IMR-90 (cell line): ENCODE data around the gene NCOA5. TPM values are rescaled to one million over a fixed set of nuclear protein-coding genes. Genes with fewer than 3 reads are reported as not detected.

Experiments
- ATAC-seq: fragments of 200-7000 bp; cut with Tn5 transposase; 2 replicates; pipeline ENCODE4 v1.9.1; 2020; ENCODE audit warnings: low read depth, mild to moderate bottlenecking, moderate library complexity
- BruUV-seq: library from RNA; stranded (reverse); fragments of 400-500 nt; replicated peaks from 2 replicates; lab custom pipeline; 2021; lab: Mats Ljungman, UMichigan
- CTCF ChIA-PET: fragments of 300-600 bp; formaldehyde crosslinking; extraction: SDS; loops from one replicate; lab custom pipeline; 2021; ENCODE audit warnings: antibody characterized with exemption; lab: Yijun Ruan, JAX
- POLR2A ChIA-PET: fragments of 300-600 bp; sonication (Branson Sonifier 250); formaldehyde crosslinking; loops from one replicate; lab custom pipeline; 2022; ENCODE audit warnings: antibody characterized with exemption; ENCODE audit not compliant: unreplicated experiment; lab: Charles Lee
- DNase-seq: peaks from one replicate; pipeline ENCODE4 v3.0.0; 2013
- H2AFZ ChIP-seq: replicated peaks from 2 replicates; pipeline ENCODE3; 2013; ENCODE audit warnings: low read length, mild to moderate bottlenecking; ENCODE audit not compliant: poor library complexity
- H2AK5ac ChIP-seq: 2 replicates; pipeline ENCODE4 v1.6.1; 2013; ENCODE audit warnings: low read depth, low read length, inconsistent platforms
- H2AK9ac ChIP-seq: replicated peaks from 2 replicates; pipeline ENCODE3; 2013; ENCODE audit warnings: mild to moderate bottlenecking, low read depth, low read length, moderate library complexity; ENCODE audit not compliant: poor library complexity
- H2BK120ac ChIP-seq: 2 replicates; pipeline ENCODE4 v1.6.1; 2013; ENCODE audit warnings: low read depth, low read length, inconsistent platforms
- H2BK15ac ChIP-seq: 3 replicates; pipeline ENCODE4 v1.6.1; 2013; ENCODE audit warnings: low read depth, low read length, inconsistent platforms
- H2BK20ac ChIP-seq: 2 replicates; pipeline ENCODE4 v1.6.1; 2013; ENCODE audit warnings: low read depth, mild to moderate bottlenecking, inconsistent platforms, low read length, moderate library complexity
- H2BK5ac ChIP-seq: 2 replicates; pipeline ENCODE4 v1.6.1; 2013; ENCODE audit warnings: mild to moderate bottlenecking, low read depth, low read length, inconsistent platforms; ENCODE audit not compliant: poor library complexity, severe bottlenecking
- H3K14ac ChIP-seq: replicated peaks from 2 replicates; pipeline ENCODE4 v1.6.1; 2013; ENCODE audit warnings: low read depth, low read length, inconsistent platforms
- H3K18ac ChIP-seq: 2 replicates; pipeline ENCODE4 v1.6.1; 2013; ENCODE audit warnings: low read depth, low read length, control low read depth
- H3K23ac ChIP-seq: 2 replicates; pipeline ENCODE4 v1.6.1; 2013; ENCODE audit warnings: low read depth, low read length, inconsistent platforms
- H3K27ac ChIP-seq: 2 replicates; pipeline ENCODE4 v1.5.1; 2013; ENCODE audit warnings: mild to moderate bottlenecking, control low read depth, low read length; ENCODE audit not compliant: insufficient read depth
- H3K27me3 ChIP-seq: 2 replicates; pipeline ENCODE4 v1.6.1; 2013; ENCODE audit warnings: low read length; ENCODE audit not compliant: control insufficient read depth, insufficient read depth
- H3K36me3 ChIP-seq: 2 replicates; pipeline ENCODE4 v1.6.1; 2013; ENCODE audit warnings: low read length, mixed read lengths; ENCODE audit not compliant: control insufficient read depth, insufficient read depth
- H3K4ac ChIP-seq: 2 replicates; pipeline ENCODE4 v1.6.1; 2013; ENCODE audit warnings: low read depth, low read length, inconsistent platforms
- H3K4me1 ChIP-seq: 2 replicates; pipeline ENCODE4 v1.6.1; 2013; ENCODE audit warnings: low read length, mixed read lengths; ENCODE audit not compliant: control insufficient read depth, insufficient read depth
- H3K4me2 ChIP-seq: 2 replicates; pipeline ENCODE4 v1.6.1; 2013; ENCODE audit warnings: low read depth, mild to moderate bottlenecking, control low read depth, low read length, moderate library complexity
- H3K4me3 ChIP-seq: 2 replicates; pipeline ENCODE4 v1.5.1; 2013; ENCODE audit warnings: low read depth, mild to moderate bottlenecking, control low read depth, low read length, moderate library complexity; ENCODE audit not compliant: insufficient read depth
- H3K56ac ChIP-seq: 2 replicates; pipeline ENCODE4 v1.6.1; 2013; ENCODE audit warnings: low read length, inconsistent platforms; ENCODE audit not compliant: insufficient read depth; ENCODE audit errors: extremely low read depth
- H3K79me1 ChIP-seq, 2 experiments: 2 replicates each; pipeline ENCODE4 v1.6.1; 2013; ENCODE audit warnings: low read length in 2 of 2, inconsistent platforms in 1 of 2, low read depth in 1 of 2
- H3K9ac ChIP-seq: 2 replicates; pipeline ENCODE4 v1.6.1; 2013; ENCODE audit warnings: low read depth, low read length, control low read depth
- H3K9me1 ChIP-seq: 2 replicates; pipeline ENCODE4 v1.6.1; 2013; ENCODE audit warnings: low read length, inconsistent platforms; ENCODE audit not compliant: insufficient read depth
- H3K9me3 ChIP-seq: 2 replicates; pipeline ENCODE4 v1.6.1; 2013; ENCODE audit warnings: low read length; ENCODE audit not compliant: control insufficient read depth, insufficient read depth
- H4K20me1 ChIP-seq: 2 replicates; pipeline ENCODE4 v1.6.1; 2013; ENCODE audit warnings: low read length, inconsistent platforms; ENCODE audit not compliant: insufficient read depth
- H4K5ac ChIP-seq: 2 replicates; pipeline ENCODE4 v1.6.1; 2013; ENCODE audit warnings: mild to moderate bottlenecking, low read depth, low read length, control low read depth
- H4K8ac ChIP-seq, 2 experiments: 2 replicates each; pipeline ENCODE4 v1.6.1; 2013; ENCODE audit warnings: low read depth in 2 of 2, low read length in 2 of 2, control low read depth in 1 of 2, inconsistent platforms in 1 of 2
- H4K91ac ChIP-seq: 2 replicates; pipeline ENCODE4 v1.6.1; 2013; ENCODE audit warnings: low read depth, low read length, inconsistent platforms; ENCODE audit not compliant: insufficient read depth
- BHLHE40 ChIP-seq: fragments of 150-350 bp; IDR thresholded peaks from 2 replicates; pipeline ENCODE4 v1.6.1; 2016; ENCODE audit warnings: mild to moderate bottlenecking, low read depth, low read length
- CEBPB ChIP-seq: IDR thresholded peaks from 2 replicates; pipeline ENCODE4 v1.6.1; 2012; ENCODE audit warnings: low read depth, low read length, improper control_type of control experiment
- CHD1 ChIP-seq: IDR thresholded peaks from 2 replicates; pipeline ENCODE4 v1.6.1; 2012; ENCODE audit warnings: low read depth, low read length, improper control_type of control experiment
- CTCF ChIP-seq: conservative IDR thresholded peaks from 2 replicates; pipeline ENCODE4 v1.5.1; 2012; ENCODE audit warnings: mild to moderate bottlenecking, low read depth, low read length, improper control_type of control experiment
- ELK1 ChIP-seq: fragments of 150-350 bp; IDR thresholded peaks from 2 replicates; pipeline ENCODE4 v1.6.1; 2016; ENCODE audit warnings: low read depth, mild to moderate bottlenecking, low read length, moderate library complexity, borderline replicate concordance
- FOS ChIP-seq: fragments of 150-350 bp; IDR thresholded peaks from 2 replicates; pipeline ENCODE4 v1.6.1; 2016; ENCODE audit warnings: low read depth, low read length
- MAFK ChIP-seq: IDR thresholded peaks from 2 replicates; pipeline ENCODE4 v1.6.1; 2012; ENCODE audit warnings: low read depth, low read length, improper control_type of control experiment
- MAZ ChIP-seq: IDR thresholded peaks from 2 replicates; pipeline ENCODE4 v1.6.1; 2012; ENCODE audit warnings: low read depth, mild to moderate bottlenecking, low read length, improper control_type of control experiment, moderate library complexity, borderline replicate concordance
- MXI1 ChIP-seq: IDR thresholded peaks from 2 replicates; pipeline ENCODE4 v1.6.1; 2012; ENCODE audit warnings: low read depth, mild to moderate bottlenecking, low read length, moderate library complexity, borderline replicate concordance
- NFE2L2 ChIP-seq: fragments of 150-350 bp; IDR thresholded peaks from 2 replicates; pipeline ENCODE4 v1.6.1; 2016; ENCODE audit warnings: low read depth, mild to moderate bottlenecking, low read length
- POLR2A ChIP-seq: IDR thresholded peaks from 2 replicates; pipeline ENCODE4 v1.6.1; 2012; ENCODE audit warnings: mild to moderate bottlenecking, low read depth, low read length
- RAD21 ChIP-seq: IDR thresholded peaks from 2 replicates; pipeline ENCODE4 v1.6.1; 2012; ENCODE audit warnings: low read length, improper control_type of control experiment
- RCOR1 ChIP-seq: IDR thresholded peaks from 2 replicates; pipeline ENCODE4 v1.6.1; 2012; ENCODE audit warnings: mild to moderate bottlenecking, low read length, improper control_type of control experiment; ENCODE audit not compliant: insufficient replicate concordance
- RFX5 ChIP-seq: IDR thresholded peaks from 2 replicates; pipeline ENCODE4 v1.8.0; 2012; ENCODE audit warnings: low read depth, mild to moderate bottlenecking, low read length, moderate library complexity
- SMC3 ChIP-seq: fragments of 150-350 bp; IDR thresholded peaks from 2 replicates; pipeline ENCODE4 v1.6.1; 2016; ENCODE audit warnings: low read depth, mild to moderate bottlenecking, antibody characterized with exemption, low read length, moderate library complexity
- USF2 ChIP-seq: fragments of 150-350 bp; IDR thresholded peaks from 2 replicates; pipeline ENCODE4 v1.6.1; 2017; ENCODE audit warnings: mild to moderate bottlenecking, antibody characterized with exemption, low read length, low read depth
- WGBS, 2 experiments: methylation state at CpG; one replicate each; pipeline versions ENCODE4 v1.1.5 to v1.1.7; 2013; ENCODE audit warnings: missing lambda C conversion rate in 2 of 2; ENCODE audit not compliant: insufficient read length in 1 of 2; ENCODE audit errors: extremely low coverage in 2 of 2; 5-methylcytosine and 5-hydroxymethylcytosine counted together
- dilution Hi-C: fragments of 300-500 bp; cut with HindIII; formaldehyde crosslinking; loops from one replicate; pipeline ENCODE4 v1.14.3; 2018; ENCODE audit warnings: low sequenced_read_pairs; ENCODE audit not compliant: unreplicated experiment
- in situ Hi-C: fragments of 300-500 bp; cut with MboI; formaldehyde crosslinking; loops from 3 replicates; pipeline ENCODE4 v1.14.3; 2019; ENCODE audit warnings: low sequenced_read_pairs, inconsistent platforms, mixed read lengths
- intact Hi-C: fragments of 100-400 bp; cut with micrococcal nuclease; formaldehyde crosslinking; loops from 2 replicates; pipeline ENCODE4 v1.10.0; 2022
- polyA plus RNA-seq, 3 experiments: library from polyadenylated mRNA; depleted of rRNA; stranded (reverse); fragments of >200 nt; gene quantifications; 2 replicates each; pipeline ENCODE4 v1.2.3, GENCODE V29; 2012; ENCODE audit warnings: low replicate concordance in 1 of 3
- total RNA-seq: library from RNA; depleted of rRNA; stranded (reverse); fragments of >200 nt; gene quantifications from 2 replicates; pipeline ENCODE4 v1.2.3, GENCODE V29; 2012

NCOA5 gene
- total and polyA plus RNA-seq, 2 of the 4 experiments (the other 2 are of a cell fraction): 17.4 to 20.6 TPM

- Histone ChIP-seq H3K18ac (no peak overlapping the region), H3K9me1 (no peaks in the 10 kb centered on the region), H4K8ac (no peak overlapping the region), H3K4me1 (no peaks in the 10 kb centered on the region), H3K27me3 (peaks cover 52% of the 10 kb centered on the region), H4K5ac (no peak overlapping the region), H3K36me3 (no peaks in the 10 kb centered on the region), H2AFZ (no peak overlapping the region), H3K9ac (no peak overlapping the region), H3K79me1 (no peaks in the 10 kb centered on the region), H3K56ac (no peak overlapping the region), H2BK15ac (no peak overlapping the region), H2AK9ac (no peak overlapping the region), H4K20me1 (no peaks in the 10 kb centered on the region), H4K91ac (no peak overlapping the region), H3K4ac (no peak overlapping the region), H3K27ac (no peak overlapping the region), H3K4me2 (no peak overlapping the region), H3K23ac (no peak overlapping the region), H2BK120ac (no peak overlapping the region), H3K14ac (no peak overlapping the region), H3K9me3 (no peaks in the 10 kb centered on the region), H2BK20ac (no peak overlapping the region), H3K4me3 (no peak overlapping the region), H2BK5ac (no peak overlapping the region), H2AK5ac (no peak overlapping the region)
- no TSS peak for BruUV-seq
- dilution Hi-C loops: no loop called here
- WGBS, 2 experiments: no CpG with 5 or more reads among the region's 5 CpGs
- TF ChIP-seq SMC3: no peak
- no peak for TF ChIP-seq FOS
- TF ChIP-seq CHD1: no peak
- TF ChIP-seq MAZ: no peak
- no peak for TF ChIP-seq MXI1
- TF ChIP-seq RFX5: no peak
- TF ChIP-seq ELK1: no peak
- no peak for TF ChIP-seq NFE2L2
- TF ChIP-seq RAD21: no peak
- no peak for TF ChIP-seq POLR2A
- no peak for TF ChIP-seq BHLHE40
- no peak for TF ChIP-seq MAFK
- TF ChIP-seq CEBPB: no peak
- no peak for TF ChIP-seq RCOR1
- TF ChIP-seq USF2: no peak
- no peak for TF ChIP-seq CTCF
- ChIA-PET POLR2A (no interaction called here), CTCF (no interaction called here)
- intact Hi-C loops: no loop called here
- no peak for DNase-seq
- ATAC-seq: no peak
- in situ Hi-C loops: no loop called here
Observed at GRCh38 chr20:46137816-46138215, 48.1 kb upstream of the NCOA5 start.
